Measurements from ENCODE around the gene DPY30. TPM values are rescaled to one million over a fixed set of nuclear protein-coding genes. Genes with fewer than 3 reads are reported as not detected.
"Not testable (repeated sequence)": the region's sequence is repeated elsewhere in the genome, so short reads cannot be mapped to it uniquely, and the experiment has no call there.

The DPY30 gene
- 10 to 100 TPM in 11 of 12 donors, not detected in 1; 37.1 to 74.6 (median 45.9) TPM for polyA plus RNA-seq (ENCODE audit: insufficient read length in 12 of 12)
- long read RNA-seq, donor 1, transcript DPY30-202 (5 exons, 708 nt): major isoform, 93 of 108 reads
- long read RNA-seq, donor 1, partial matches to known transcripts: 7 of 108 reads
- long read RNA-seq, donor 1, other reads (novel, unspliced or antisense): 0 of 108 reads
- long read RNA-seq, donor 2, transcript DPY30-202 (5 exons, 708 nt): major isoform, 32 of 49 reads
- long read RNA-seq, donor 2, partial matches to known transcripts: 11 of 49 reads
- long read RNA-seq, donor 2, other reads (novel, unspliced or antisense): 0 of 49 reads
- long read RNA-seq, donor 3, transcript DPY30-202 (5 exons, 708 nt): major isoform, 33 of 36 reads
- long read RNA-seq, donor 3, partial matches to known transcripts: 0 of 36 reads
- long read RNA-seq, donor 3, other reads (novel, unspliced or antisense): 0 of 36 reads
- long read RNA-seq, donor 4, transcript DPY30-202 (5 exons, 708 nt): major isoform, 17 of 20 reads
- long read RNA-seq, donor 4, partial matches to known transcripts: 0 of 20 reads
- long read RNA-seq, donor 4, other reads (novel, unspliced or antisense): 0 of 20 reads
- long read RNA-seq, donor 5, transcript DPY30-202 (5 exons, 708 nt): major isoform, 72 of 82 reads
- long read RNA-seq, donor 5, partial matches to known transcripts: 5 of 82 reads
- long read RNA-seq, donor 5, other reads (novel, unspliced or antisense): 0 of 82 reads
- long read RNA-seq, donor 6, transcript DPY30-202 (5 exons, 708 nt): major isoform, 42 of 43 reads
- long read RNA-seq, donor 6, partial matches to known transcripts: 0 of 43 reads
- long read RNA-seq, donor 6, other reads (novel, unspliced or antisense): 0 of 43 reads
- long read RNA-seq, donor 7, transcript DPY30-202 (5 exons, 708 nt): major isoform, 21 of 22 reads
- long read RNA-seq, donor 7, partial matches to known transcripts: 0 of 22 reads
- long read RNA-seq, donor 7, other reads (novel, unspliced or antisense): 0 of 22 reads
- long read RNA-seq, donor 8, transcript DPY30-202 (5 exons, 708 nt): major isoform, 61 of 73 reads
- long read RNA-seq, donor 8, partial matches to known transcripts: 10 of 73 reads
- long read RNA-seq, donor 8, other reads (novel, unspliced or antisense): 0 of 73 reads
- long read RNA-seq, donor 9, transcript DPY30-202 (5 exons, 708 nt): major isoform, 33 of 43 reads
- long read RNA-seq, donor 9, partial matches to known transcripts: 5 of 43 reads
- long read RNA-seq, donor 9, other reads (novel, unspliced or antisense): 0 of 43 reads
- long read RNA-seq, donor 10, transcript DPY30-202 (5 exons, 708 nt): major isoform, 54 of 62 reads
- long read RNA-seq, donor 10, partial matches to known transcripts: 6 of 62 reads
- long read RNA-seq, donor 10, other reads (novel, unspliced or antisense): 0 of 62 reads
- long read RNA-seq, donor 11, transcript DPY30-202 (5 exons, 708 nt): major isoform, 58 of 71 reads
- long read RNA-seq, donor 11, partial matches to known transcripts: 7 of 71 reads
- long read RNA-seq, donor 11, other reads (novel, unspliced or antisense): 0 of 71 reads

DNA sequence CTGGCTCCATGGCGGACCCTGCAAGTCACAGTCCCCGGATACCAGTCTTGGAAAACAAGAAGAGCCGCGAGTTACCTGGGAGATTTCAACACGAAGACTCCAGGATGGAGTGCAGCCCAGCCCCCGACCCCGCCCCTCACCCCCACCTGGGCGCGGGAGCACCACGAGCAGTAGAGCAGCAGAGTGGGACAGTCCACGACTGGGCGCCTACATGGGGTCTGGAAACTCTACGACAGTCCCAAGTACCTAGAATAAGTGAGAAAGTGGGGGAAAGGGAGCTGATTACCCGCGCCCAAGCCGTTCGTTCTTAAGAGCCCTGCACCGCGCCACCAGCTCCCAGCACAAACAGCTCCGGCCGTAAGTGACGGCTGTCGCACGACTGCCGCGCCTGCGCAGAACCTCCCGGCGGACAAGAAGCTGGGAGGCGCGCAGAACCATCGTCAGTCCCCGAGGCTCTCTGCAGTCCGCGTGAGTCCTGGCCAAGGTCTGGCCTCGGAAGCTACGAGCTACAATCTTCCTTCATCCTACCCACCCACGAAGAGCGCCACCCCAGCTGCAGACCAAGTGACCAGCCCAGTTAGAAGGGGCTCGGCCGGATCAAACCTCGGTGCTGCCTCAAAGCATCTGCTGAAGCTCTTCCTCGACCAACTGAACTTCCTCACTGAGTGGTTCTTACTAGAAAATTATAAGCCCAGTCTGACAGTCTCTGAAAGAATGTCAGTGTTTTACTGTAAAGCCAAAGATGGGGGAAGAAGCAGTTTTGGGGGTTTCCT lies at the start of gene DPY30:
Gene DPY30, minus strand, starts transcription at position 359 of the 773 bp plus-strand sequence. Its CDS starts 349 bp downstream, at position 10.
- DNase-seq: peak; percentile 95

- no peak for DNase-seq
Measured at GRCh38 chr2:32074134-32074506, 34.5 kb upstream of the DPY30 start.

GRCh38 chr2:32067549-32067948 lies 27.9 kb upstream of the DPY30 start:
- DNase-seq: no peak

DNA sequence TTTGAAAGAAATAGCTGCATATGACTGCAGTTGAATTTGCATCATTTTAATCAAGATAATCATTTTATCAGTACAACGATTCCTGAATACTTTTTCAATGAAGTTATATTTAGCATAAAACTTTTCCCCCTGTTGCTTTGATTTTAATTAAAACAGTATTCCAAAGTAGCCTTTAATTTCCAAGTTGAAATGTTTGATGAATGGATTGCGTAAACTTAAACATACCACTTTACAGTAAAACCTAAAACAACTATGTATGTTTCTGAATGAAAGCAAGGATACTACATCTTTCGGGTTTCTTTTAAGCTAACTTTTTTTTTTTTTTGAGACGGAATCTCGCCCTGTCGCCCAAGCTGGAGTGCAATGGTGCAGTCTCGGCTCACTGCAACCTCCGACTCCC lies 25.1 kb upstream of the DPY30 start:
- DNase-seq: no peak

- DNase-seq: peak; percentile 21
Measured at GRCh38 chr2:32064021-32064601, 24.5 kb upstream of the DPY30 start.

- peak; percentile 98 for DNase-seq
Measured at GRCh38 chr2:32063310-32064020, 23.9 kb upstream of the DPY30 start, which contains the start of gene SPAST. Gene SPAST, plus strand, starts transcription at chr2:32063556. Its CDS starts 276 bp downstream, at chr2:32063832.

GRCh38 chr2:32061973-32062861 lies 22.6 kb upstream of the DPY30 start:
- peak; percentile 68 for DNase-seq

- no peak for DNase-seq
Measured at GRCh38 chr2:32061430-32061829, 21.8 kb upstream of the DPY30 start.

- DNase-seq: no peak
Measured at GRCh38 chr2:32060266-32060665, 20.7 kb upstream of the DPY30 start.

DNA sequence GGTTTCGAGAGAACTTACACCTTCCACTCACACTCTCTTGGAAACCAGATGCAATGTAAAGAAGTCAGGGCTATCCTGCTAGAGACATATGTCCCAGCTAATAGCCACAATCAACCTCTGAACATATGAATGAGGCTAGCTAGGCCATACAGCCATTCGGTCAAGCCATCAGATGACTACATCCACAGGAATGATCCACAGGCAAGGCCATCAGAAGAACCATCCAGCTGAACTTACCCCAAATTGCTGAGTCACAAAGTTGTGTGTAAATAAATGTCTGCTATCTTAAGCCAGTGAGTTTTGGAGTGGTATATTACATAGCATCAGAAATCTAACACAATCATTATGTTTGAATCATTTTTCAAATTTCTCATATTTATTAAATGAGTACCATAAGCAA lies 18.5 kb upstream of the DPY30 start:
- DNase-seq: no peak

DNA sequence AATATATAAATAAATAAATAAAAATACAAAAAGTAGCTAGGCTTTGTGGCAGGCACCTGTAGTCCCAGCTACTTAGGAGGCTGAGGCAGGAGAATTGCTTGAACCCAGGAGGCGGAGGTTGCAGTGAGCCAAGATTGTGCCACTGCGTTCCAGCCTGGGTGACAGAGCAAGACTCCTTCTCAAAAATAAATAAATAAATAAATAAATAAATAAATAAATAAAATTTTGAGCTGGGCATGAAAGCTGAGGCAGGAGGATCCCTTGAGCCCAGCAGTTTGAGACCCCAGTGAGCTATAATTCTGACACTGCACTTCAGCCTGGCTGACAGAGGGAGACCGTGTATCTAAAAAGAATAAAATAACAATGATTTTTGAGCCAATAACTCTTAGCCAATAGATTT lies 15.0 kb upstream of the DPY30 start:
- not testable (repeated sequence) for DNase-seq

- DNase-seq: no peak
Measured at GRCh38 chr2:32051836-32052439, 12.3 kb upstream of the DPY30 start.

DNA sequence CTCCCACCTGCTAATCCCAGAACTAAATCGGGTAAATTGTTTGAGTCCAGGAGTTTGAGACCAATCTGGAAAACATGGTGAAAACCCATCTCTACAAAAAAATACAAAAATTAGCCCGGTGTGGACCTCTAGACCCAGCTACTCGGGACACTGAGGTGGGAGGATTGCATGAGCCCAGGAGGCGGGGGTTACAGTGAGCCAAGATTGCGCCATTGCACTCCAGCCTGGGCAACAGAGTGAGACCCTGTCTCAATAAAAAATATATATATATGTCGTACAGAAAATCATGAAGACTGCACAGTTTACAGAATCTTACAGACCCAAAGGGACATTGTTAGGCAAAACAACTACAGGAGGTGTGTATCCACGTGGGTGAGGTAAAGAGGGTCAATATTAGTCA lies 4.0 kb upstream of the DPY30 start:
- DNase-seq: no peak

DNA sequence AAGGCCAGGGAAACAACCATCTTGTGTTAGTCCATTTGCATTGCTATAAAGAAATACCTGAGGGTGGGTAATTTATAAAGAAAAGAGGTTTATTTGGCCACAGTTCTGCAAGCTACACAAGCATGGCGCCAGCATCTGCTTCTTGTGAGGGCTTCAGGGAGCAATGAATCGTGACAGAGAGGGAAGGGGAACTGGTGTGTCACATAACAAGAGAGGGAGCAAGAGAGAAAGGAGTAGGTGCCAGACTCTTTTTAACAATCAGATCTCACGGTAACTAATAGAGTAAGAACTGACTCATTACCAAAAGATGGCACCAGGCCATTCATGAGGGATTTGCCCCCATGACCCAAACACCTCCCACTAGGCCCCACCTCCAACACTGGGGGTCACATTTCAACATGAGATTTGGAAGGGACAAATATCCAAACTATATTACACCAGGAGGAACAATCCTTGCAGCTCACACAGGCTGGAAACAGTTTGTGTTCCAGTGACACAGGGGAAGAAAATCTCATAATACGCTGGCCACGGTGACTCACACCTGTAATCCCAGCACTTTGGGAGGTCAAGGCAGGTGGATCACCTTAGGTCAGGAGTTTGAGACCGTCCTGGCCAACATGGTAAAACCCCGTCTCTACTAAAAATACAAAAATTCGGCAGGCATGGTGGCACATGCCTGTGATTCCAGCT lies 5.3 kb downstream of the DPY30 start:
- DNase-seq: not testable (repeated sequence)

GRCh38 chr2:32018789-32019482 lies 20.7 kb downstream of the DPY30 start:
- not testable (repeated sequence) for DNase-seq

- no peak for DNase-seq
Measured at GRCh38 chr2:32012872-32013271, 26.7 kb downstream of the DPY30 start.

Measured in muscle of arm (tissue), 14 donors.